Activated CD8-positive, alpha-beta T cell treated with anti-CD3 and anti-CD28 coated beads for 36 hours (primary cell): ENCODE measurements around the gene LRP1B. TPM values are rescaled to one million over a fixed set of nuclear protein-coding genes. Genes with fewer than 3 reads are reported as not detected.

Source experiments
- ATAC-seq: fragments of 200-7000 bp; cut with Tn5 transposase; one replicate; pipeline ENCODE4 v1.10.0; 2021; ENCODE audit warnings: mild to moderate bottlenecking, moderate library complexity
- CTCF ChIA-PET: fragments of 350-600 bp; sonication (Branson Sonifier 250); formaldehyde crosslinking; loops from one replicate; lab custom pipeline; 2021; ENCODE audit warnings: antibody characterized with exemption; lab: Charles Lee
- POLR2A ChIA-PET: fragments of 350-600 bp; sonication (Branson Sonifier 250); formaldehyde crosslinking; loops from one replicate; lab custom pipeline; 2021; ENCODE audit warnings: antibody characterized with exemption; lab: Charles Lee
- DNase-seq: peaks from one replicate; pipeline ENCODE4 v3.0.0-alpha.2; 2020
- H3K27ac Mint-ChIP-seq: one replicate; pipeline ENCODE4 v1.8.0; 2021; ENCODE audit warnings: mild to moderate bottlenecking, mixed read lengths
- H3K27me3 Mint-ChIP-seq: one replicate; pipeline ENCODE4 v1.8.0; 2021; ENCODE audit warnings: mixed read lengths
- H3K36me3 Mint-ChIP-seq: one replicate; pipeline ENCODE4 v1.8.0; 2021; ENCODE audit warnings: low read depth, mixed read lengths
- H3K4me1 Mint-ChIP-seq: one replicate; pipeline ENCODE4 v1.8.0; 2021; ENCODE audit warnings: low read depth, mixed read lengths
- H3K4me3 Mint-ChIP-seq: one replicate; pipeline ENCODE4 v1.8.0; 2021; ENCODE audit warnings: mild to moderate bottlenecking, moderate library complexity, mixed read lengths
- H3K9me3 Mint-ChIP-seq: one replicate; pipeline ENCODE4 v1.8.0; 2021; ENCODE audit warnings: mixed read lengths
- CTCF ChIP-seq: fragments of 200-600 bp; IDR thresholded peaks from one replicate; pipeline ENCODE4 v1.8.0; 2022; ENCODE audit warnings: antibody characterized with exemption, mild to moderate bottlenecking
- intact Hi-C: fragments of 100-400 bp; cut with micrococcal nuclease; formaldehyde crosslinking; loops from one replicate; pipeline ENCODE4 v1.10.0; 2022
- total RNA-seq, 2 experiments: library from RNA; stranded (reverse); gene quantifications; one replicate each; pipeline ENCODE4 v1.2.3, GENCODE V29; 2021

LRP1B gene
- total RNA-seq, 2 experiments from 2014 or later = not detected

- H3K27me3 Mint-ChIP-seq = no peaks in the 10 kb centered on the region
- H3K9me3 Mint-ChIP-seq = peaks cover 7% of the 10 kb centered on the region
- ChIA-PET POLR2A (no interaction called here), CTCF (no interaction called here)
- DNase-seq (no peak), ATAC-seq (no peak)
- intact Hi-C loops = no loop called here
- no peak overlapping the region for H3K4me3 Mint-ChIP-seq
- no peak overlapping the region for H3K27ac Mint-ChIP-seq
- H3K36me3 Mint-ChIP-seq = no peaks in the 10 kb centered on the region
- no peak for TF ChIP-seq CTCF
- no peaks in the 10 kb centered on the region for H3K4me1 Mint-ChIP-seq
Measured at GRCh38 chr2:140205093-140205492, 1925.7 kb downstream of the LRP1B start.

GRCh38 chr2:140203347-140203746 is 1927.5 kb downstream of the LRP1B start:
- H3K27ac Mint-ChIP-seq = no peak overlapping the region
- H3K4me1 Mint-ChIP-seq = no peaks in the 10 kb centered on the region
- ATAC-seq (no peak), DNase-seq (no peak)
- H3K4me3 Mint-ChIP-seq = no peak overlapping the region
- CTCF ChIA-PET = no interaction called here
- POLR2A ChIA-PET = no interaction called here
- intact Hi-C loops = no loop called here
- TF ChIP-seq CTCF = no peak
- no peaks in the 10 kb centered on the region for H3K27me3 Mint-ChIP-seq
- no peaks in the 10 kb centered on the region for H3K36me3 Mint-ChIP-seq
- peaks cover 7% of the 10 kb centered on the region for H3K9me3 Mint-ChIP-seq

- Mint-ChIP-seq H3K4me3 (no peak overlapping the region), H3K4me1 (no peaks in the 10 kb centered on the region), H3K27me3 (no peaks in the 10 kb centered on the region), H3K27ac (no peak overlapping the region), H3K36me3 (no peaks in the 10 kb centered on the region), H3K9me3 (peaks cover 5% of the 10 kb centered on the region)
- DNase-seq (no peak), ATAC-seq (no peak)
- TF ChIP-seq CTCF = no peak
- intact Hi-C loops = no loop called here
- ChIA-PET POLR2A (no interaction called here), CTCF (no interaction called here)
Measured at GRCh38 chr2:140201572-140201971, 1929.2 kb downstream of the LRP1B start.

GRCh38 chr2:140200764-140201163 is 1930.1 kb downstream of the LRP1B start:
- POLR2A ChIA-PET = no interaction called here
- CTCF ChIA-PET = no interaction called here
- intact Hi-C loops = no loop called here

GRCh38 chr2:140200307-140200706 is 1930.5 kb downstream of the LRP1B start:
- TF ChIP-seq CTCF = no peak
- intact Hi-C loops = no loop called here
- peaks cover 3% of the 10 kb centered on the region for H3K9me3 Mint-ChIP-seq
- no peak overlapping the region for H3K4me3 Mint-ChIP-seq
- H3K36me3 Mint-ChIP-seq = no peaks in the 10 kb centered on the region
- H3K27me3 Mint-ChIP-seq = no peaks in the 10 kb centered on the region
- H3K27ac Mint-ChIP-seq = no peak overlapping the region
- ChIA-PET POLR2A (no interaction called here), CTCF (no interaction called here)
- H3K4me1 Mint-ChIP-seq = no peaks in the 10 kb centered on the region
- ATAC-seq = no peak
- no peak for DNase-seq

More at GRCh38 chr2:140200764-140201163, 1930.1 kb downstream of the LRP1B start:
- no peak for ATAC-seq
- no peaks in the 10 kb centered on the region for H3K27me3 Mint-ChIP-seq
- H3K9me3 Mint-ChIP-seq = peaks cover 1% of the 10 kb centered on the region
- DNase-seq = no peak
- H3K27ac Mint-ChIP-seq = no peak overlapping the region
- no peaks in the 10 kb centered on the region for H3K4me1 Mint-ChIP-seq
- no peaks in the 10 kb centered on the region for H3K36me3 Mint-ChIP-seq
- no peak for TF ChIP-seq CTCF
- no peak overlapping the region for H3K4me3 Mint-ChIP-seq
